WERI-Rb-1 (cell line): ENCODE measurements around the gene CDC42EP1.

Experiments
- DNase-seq: peaks from one replicate; pipeline ENCODE4 v3.0.0-alpha.2; 2020
- H3K27ac ChIP-seq: fragments of 250-450 bp; sonication (Bioruptor Pico); 2 replicates; pipeline ENCODE4 v1.5.1; 2020; ENCODE audit warnings: mild to moderate bottlenecking, moderate library complexity
- H3K27me3 ChIP-seq: fragments of 250-450 bp; sonication (Bioruptor Pico); 2 replicates; pipeline ENCODE4 v1.5.1; 2021; ENCODE audit warnings: mild to moderate bottlenecking, low read depth, moderate library complexity; ENCODE audit not compliant: insufficient read depth, severe bottlenecking
- H3K36me3 ChIP-seq: fragments of 250-450 bp; sonication (Bioruptor Pico); 2 replicates; pipeline ENCODE4 v1.5.1; 2020; ENCODE audit warnings: mild to moderate bottlenecking, moderate library complexity
- H3K4me3 ChIP-seq: 2 replicates; pipeline ENCODE4 v1.5.1; 2011; ENCODE audit warnings: low read depth, mild to moderate bottlenecking, control low read depth, low read length
- H3K9me3 ChIP-seq: fragments of 250-450 bp; sonication (Bioruptor Pico); 2 replicates; pipeline ENCODE4 v1.5.1; 2021; ENCODE audit warnings: mild to moderate bottlenecking, moderate library complexity; ENCODE audit not compliant: severe bottlenecking
- CTCF ChIP-seq: IDR thresholded peaks from 2 replicates; pipeline ENCODE4 v1.5.1; 2011; ENCODE audit warnings: low read depth, mild to moderate bottlenecking, control low read depth, inconsistent platforms, low read length

The CDC42EP1 gene

DNA sequence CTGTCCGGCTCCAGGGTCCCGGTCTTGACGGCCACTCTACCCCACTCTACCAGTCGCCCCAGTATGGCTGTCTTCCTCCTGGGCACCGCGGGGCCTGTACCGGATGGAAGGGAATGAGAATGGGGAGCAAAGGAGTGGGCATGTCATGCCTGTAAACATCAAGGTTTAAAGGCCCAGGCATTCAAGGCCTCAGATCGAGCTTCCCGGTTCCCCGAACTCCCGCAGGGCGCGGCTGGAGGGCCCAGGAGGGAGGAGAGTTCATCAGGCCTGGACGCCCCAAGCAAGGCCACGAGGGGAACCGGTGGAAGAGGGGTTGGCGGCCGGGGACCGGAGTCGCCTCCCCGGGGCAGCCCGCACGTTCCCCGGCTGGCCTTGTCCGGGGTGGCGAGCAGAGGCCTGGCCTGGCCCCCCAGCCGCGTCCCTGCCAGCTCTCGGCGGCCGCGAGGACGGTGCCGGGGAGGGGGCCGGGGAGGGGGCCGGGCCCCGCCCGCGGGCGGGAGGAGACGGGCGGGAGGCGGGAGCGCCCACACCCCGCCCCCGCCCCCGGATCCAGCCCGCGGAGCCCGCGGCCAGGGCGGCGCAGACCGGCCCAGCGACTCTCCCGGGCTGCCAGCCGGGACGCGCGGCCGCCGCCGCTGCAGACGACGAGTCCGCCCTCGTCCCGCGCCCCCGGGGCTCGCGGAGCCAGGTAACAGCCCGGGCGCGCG lies at the start of gene CDC42EP1:
CDC42EP1 (plus strand) TSS at position 580 of the 707 bp plus-strand sequence. CDS start 5,870 bp downstream, outside the sequence.
- H3K4me3 ChIP-seq = peak within 1 kb of the TSS; percentile 53
- H3K36me3 ChIP-seq = no peaks in the 10 kb centered on the region
- peak; percentile 39 for DNase-seq
- H3K27me3 ChIP-seq = peaks cover 6% of the 10 kb centered on the region
- no peaks in the 10 kb centered on the region for H3K9me3 ChIP-seq
- H3K27ac ChIP-seq = peak within 1 kb of the TSS; percentile 41
- TF ChIP-seq CTCF = no peak

DNA sequence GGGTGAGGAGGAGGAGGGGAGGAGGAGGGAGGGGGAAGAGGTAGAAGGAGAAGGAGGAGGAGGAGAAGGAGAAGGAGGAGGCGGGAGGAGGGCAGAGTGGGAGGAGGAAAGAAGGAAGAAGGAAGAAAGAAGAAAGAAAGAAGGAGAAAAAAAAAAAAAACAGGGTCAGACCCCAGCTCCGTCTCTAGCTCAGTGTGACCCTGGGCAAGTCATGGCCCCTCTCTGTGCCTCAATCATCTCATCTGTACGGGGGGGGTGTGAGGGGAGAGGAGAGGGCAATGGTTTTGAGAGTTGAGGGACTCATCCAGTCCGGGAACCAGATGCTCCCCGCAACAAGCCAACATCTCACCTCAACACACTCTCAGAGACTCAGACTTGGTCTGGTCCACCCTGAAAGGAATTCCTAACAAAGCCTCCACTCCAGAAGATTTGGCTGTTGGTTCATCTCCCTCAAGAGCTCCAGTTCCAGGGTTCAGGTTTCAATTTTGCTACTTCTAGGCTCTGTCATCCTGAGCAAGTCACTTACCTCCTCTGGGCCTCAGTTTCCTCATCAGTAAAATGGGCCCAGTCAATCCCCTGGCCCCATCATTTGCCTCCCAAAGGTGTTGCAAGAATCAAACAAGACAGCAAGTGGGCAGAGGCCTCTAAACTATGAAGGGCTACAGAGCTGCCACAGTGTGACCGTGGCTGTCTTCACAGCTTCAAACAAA lies 48.7 kb upstream of the CDC42EP1 start:
- DNase-seq = no peak
- peaks cover 14% of the 10 kb centered on the region for H3K36me3 ChIP-seq
- H3K27me3 ChIP-seq = no peaks in the 10 kb centered on the region
- H3K27ac ChIP-seq = peak overlapping the region; percentile 51; the same call in 1 of the 2 replicates
- H3K9me3 ChIP-seq = no peaks in the 10 kb centered on the region
- TF ChIP-seq CTCF = no peak
- H3K4me3 ChIP-seq = no peak overlapping the region

DNA sequence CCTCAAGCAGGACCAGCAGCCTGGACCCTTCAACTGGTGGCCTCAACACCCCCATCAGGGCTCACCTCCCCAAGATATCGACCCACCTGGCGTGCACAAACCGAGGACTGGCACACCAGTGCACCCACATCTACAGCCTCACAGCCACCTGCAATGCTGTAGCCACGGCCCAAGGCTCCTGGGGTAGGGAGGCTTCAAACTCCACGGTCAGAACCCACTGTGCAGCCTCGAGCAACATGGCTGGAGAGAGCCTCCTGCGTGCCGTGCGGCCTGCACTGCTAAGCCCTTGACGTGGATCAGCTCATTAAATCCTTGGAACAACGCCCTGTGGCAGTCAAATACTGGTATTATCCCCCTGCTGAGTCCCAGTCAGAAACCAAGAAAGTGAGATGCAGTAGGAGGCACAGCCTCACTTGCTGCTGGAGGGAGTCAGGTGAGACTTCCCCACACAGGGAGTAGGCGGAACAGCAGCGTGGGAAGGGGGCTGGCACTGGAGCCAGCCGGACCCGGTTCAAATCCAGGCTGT lies 45.7 kb upstream of the CDC42EP1 start:
- no peaks in the 10 kb centered on the region for H3K9me3 ChIP-seq
- peak overlapping the region; percentile 56 for H3K27ac ChIP-seq
- H3K36me3 ChIP-seq = no peaks in the 10 kb centered on the region; the same call in 1 of the 2 replicates
- no peak overlapping the region for H3K4me3 ChIP-seq
- TF ChIP-seq CTCF = no peak
- H3K27me3 ChIP-seq = no peaks in the 10 kb centered on the region
- DNase-seq = peak; percentile 71

DNA sequence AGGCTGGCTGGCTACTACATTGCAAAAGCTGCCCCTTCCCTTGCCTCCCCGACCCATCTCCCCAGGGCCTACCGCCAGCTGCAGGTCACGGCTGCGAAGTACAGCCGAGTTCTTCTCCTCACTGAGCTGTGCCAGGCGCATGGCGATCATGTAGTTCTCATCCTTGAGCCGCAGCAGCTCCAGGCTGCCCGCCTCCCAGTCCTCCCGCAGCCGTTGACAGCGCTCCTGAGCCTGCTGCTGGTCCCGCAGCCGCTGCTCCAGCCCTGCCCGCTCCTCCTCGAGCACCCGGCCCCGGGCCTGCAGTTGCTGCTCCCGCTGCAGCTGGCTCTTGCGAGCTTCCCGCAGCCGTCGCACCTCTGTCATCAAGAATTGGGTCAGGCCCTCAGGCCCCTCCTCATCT lies 44.4 kb upstream of the CDC42EP1 start:
- no peak for TF ChIP-seq CTCF
- no peaks in the 10 kb centered on the region for H3K9me3 ChIP-seq
- H3K27ac ChIP-seq = no peak overlapping the region
- peaks cover 3% of the 10 kb centered on the region for H3K27me3 ChIP-seq
- no peaks in the 10 kb centered on the region; the same call in 1 of the 2 replicates for H3K36me3 ChIP-seq
- DNase-seq = no peak
- no peak overlapping the region for H3K4me3 ChIP-seq

- Histone ChIP-seq H3K9me3 (no peaks in the 10 kb centered on the region), H3K27me3 (peaks cover 3% of the 10 kb centered on the region), H3K27ac (no peak overlapping the region), H3K4me3 (no peak overlapping the region), H3K36me3 (no peaks in the 10 kb centered on the region; the same call in 1 of the 2 replicates)
- no peak for DNase-seq
- TF ChIP-seq CTCF = no peak
These were observed 43.8 kb upstream of the CDC42EP1 start for GRCh38 chr22:37516456-37516855.
